Stimulated activated naive CD8-positive, alpha-beta T cell treated with anti-CD3 and anti-CD28 coated beads, Interleukin-15, Interleukin-2, amounts not matched to agents 100 ng/mL and 50 ng/mL, for 24 hours (primary cell): ENCODE results near the gene PRR20G.

Source experiments
- H3K27ac Mint-ChIP-seq: one replicate; pipeline ENCODE4 v1.8.0; 2021; ENCODE audit warnings: mild to moderate bottlenecking, mixed read lengths
- H3K27me3 Mint-ChIP-seq: one replicate; pipeline ENCODE4 v1.8.0; 2021; ENCODE audit warnings: mixed read lengths
- H3K36me3 Mint-ChIP-seq: one replicate; pipeline ENCODE4 v1.8.0; 2021; ENCODE audit warnings: low read depth, mixed read lengths
- H3K4me1 Mint-ChIP-seq: one replicate; pipeline ENCODE4 v1.8.0; 2021; ENCODE audit warnings: low read depth, mixed read lengths
- H3K4me3 Mint-ChIP-seq: one replicate; pipeline ENCODE4 v1.8.0; 2021; ENCODE audit warnings: mild to moderate bottlenecking, mixed read lengths
- H3K9me3 Mint-ChIP-seq: one replicate; pipeline ENCODE4 v1.8.0; 2021; ENCODE audit warnings: mixed read lengths

PRR20G gene

DNA sequence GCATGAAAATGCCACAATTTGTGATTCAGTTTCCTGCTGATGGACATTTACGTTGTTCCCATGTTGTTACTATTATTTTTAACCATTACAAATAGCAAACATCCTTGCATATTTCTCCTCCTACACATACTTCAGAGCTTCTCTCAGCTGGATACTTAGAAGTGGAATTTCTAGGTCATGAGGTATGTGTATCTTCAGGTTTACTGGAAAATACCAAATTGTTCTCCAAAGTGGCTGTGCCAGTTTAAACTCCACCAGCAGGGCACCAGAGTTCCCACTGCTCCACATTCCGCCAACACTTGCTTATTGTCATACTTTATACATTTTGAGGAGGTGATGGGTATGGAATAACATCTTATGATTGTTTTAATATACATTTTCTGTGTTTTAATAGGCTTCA lies 49.2 kb downstream of the PRR20G start:
- peaks cover 15% of the 10 kb centered on the region for H3K27me3 Mint-ChIP-seq
- H3K4me1 Mint-ChIP-seq = no peaks in the 10 kb centered on the region
- peaks cover 13% of the 10 kb centered on the region for H3K9me3 Mint-ChIP-seq
- H3K4me3 Mint-ChIP-seq = no peak overlapping the region
- no peak overlapping the region for H3K27ac Mint-ChIP-seq
- no peaks in the 10 kb centered on the region for H3K36me3 Mint-ChIP-seq

DNA sequence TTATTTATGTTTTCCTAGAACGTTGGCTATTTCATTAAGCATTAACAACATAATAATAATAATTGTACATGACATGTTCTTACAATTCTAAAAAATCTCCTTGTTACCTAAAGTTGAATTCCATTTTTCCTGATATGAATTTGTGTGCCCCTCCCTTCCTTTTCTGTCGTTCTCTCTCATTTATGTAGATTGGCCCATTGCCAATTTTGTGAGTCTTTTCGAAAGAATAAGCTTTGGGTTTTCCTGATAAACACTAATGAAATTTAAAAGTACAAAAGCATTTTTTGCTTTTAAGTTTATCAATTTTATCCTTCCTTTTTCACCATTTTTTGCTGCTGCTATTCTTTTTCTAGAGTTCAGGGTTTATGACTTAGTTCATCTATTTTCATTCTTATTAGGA lies 50.0 kb downstream of the PRR20G start:
- H3K9me3 Mint-ChIP-seq = peaks cover 13% of the 10 kb centered on the region
- H3K4me3 Mint-ChIP-seq = no peak overlapping the region
- H3K4me1 Mint-ChIP-seq = no peaks in the 10 kb centered on the region
- no peak overlapping the region for H3K27ac Mint-ChIP-seq
- no peaks in the 10 kb centered on the region for H3K36me3 Mint-ChIP-seq
- H3K27me3 Mint-ChIP-seq = peaks cover 15% of the 10 kb centered on the region

DNA sequence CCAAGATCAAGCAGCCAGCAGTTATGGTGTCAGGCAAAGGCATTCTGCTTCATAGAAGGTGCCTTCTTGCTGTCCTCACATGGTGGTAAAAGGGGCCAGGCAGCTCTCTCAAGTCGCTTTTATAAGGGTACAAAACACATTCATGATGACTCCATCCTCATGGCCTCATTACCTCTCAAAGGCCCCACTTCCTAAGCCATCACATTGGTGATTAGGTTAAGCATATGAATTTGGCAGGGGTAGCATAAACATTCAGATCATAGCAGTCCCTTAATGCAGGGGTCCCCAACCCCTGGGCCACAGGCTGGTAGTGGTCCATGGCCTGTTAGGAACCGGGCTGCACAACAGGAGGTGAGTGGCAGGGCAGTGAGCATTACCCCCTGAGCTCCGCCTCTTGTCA lies 52.1 kb downstream of the PRR20G start:
- Mint-ChIP-seq H3K27ac (no peak overlapping the region), H3K4me3 (no peak overlapping the region), H3K36me3 (no peaks in the 10 kb centered on the region)

DNA sequence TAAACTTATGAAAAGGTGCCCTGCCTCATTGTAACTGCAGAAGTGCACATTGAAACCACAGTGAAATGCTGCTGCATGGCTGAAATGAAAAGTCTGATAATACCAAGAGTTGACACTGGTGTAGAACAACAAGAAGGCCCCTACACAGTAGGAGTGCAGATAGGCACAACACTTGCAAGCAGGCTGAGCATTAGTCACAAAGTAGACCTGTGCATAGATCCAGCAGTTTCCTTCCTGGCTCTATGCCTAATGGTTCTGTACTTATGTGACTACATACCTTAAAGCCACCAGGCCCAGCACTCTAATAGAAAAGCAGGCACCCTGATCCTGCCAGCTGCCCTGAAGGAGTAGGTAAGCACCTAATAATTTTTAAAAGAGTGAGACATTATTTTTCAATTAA lies 53.1 kb downstream of the PRR20G start:
- peaks cover 16% of the 10 kb centered on the region for H3K27me3 Mint-ChIP-seq
- no peak overlapping the region for H3K27ac Mint-ChIP-seq
- no peaks in the 10 kb centered on the region for H3K36me3 Mint-ChIP-seq
- H3K4me1 Mint-ChIP-seq = no peaks in the 10 kb centered on the region
- H3K9me3 Mint-ChIP-seq = peaks cover 6% of the 10 kb centered on the region
- no peak overlapping the region for H3K4me3 Mint-ChIP-seq

More for the DNA sequence above, 52.1 kb downstream of the PRR20G start:
- H3K9me3 Mint-ChIP-seq = peaks cover 10% of the 10 kb centered on the region
- peaks cover 21% of the 10 kb centered on the region for H3K27me3 Mint-ChIP-seq
- H3K4me1 Mint-ChIP-seq = no peaks in the 10 kb centered on the region
